Lung microvascular endothelial cell (primary cell): Measurements from ENCODE around the gene PLXNA4. TPM values are rescaled to one million over a fixed set of nuclear protein-coding genes. Genes with fewer than 3 reads are reported as not detected.
"Not testable (repeated sequence)": the region's sequence is repeated elsewhere in the genome, so short reads cannot be mapped to it uniquely, and the experiment has no call there.

ENCODE experiments used
- DNase-seq, 2 donors: peaks; one replicate each; pipeline versions ENCODE4 v3.0.0 to v3.0.0-alpha.2; 2010; ENCODE audit warnings: low read depth in 2 of 2
- total RNA-seq: library from RNA; depleted of rRNA; stranded (reverse); fragments of >200 nt; gene quantifications from 2 replicates; pipeline ENCODE4 v1.2.1, GENCODE V29; 2014

The PLXNA4 gene
- total RNA-seq, 1 donor from 2014 or later = 6.9 TPM

GRCh38 chr7:132181371-132181770 lies 394.9 kb downstream of the PLXNA4 start:
- DNase-seq = no peak

DNA sequence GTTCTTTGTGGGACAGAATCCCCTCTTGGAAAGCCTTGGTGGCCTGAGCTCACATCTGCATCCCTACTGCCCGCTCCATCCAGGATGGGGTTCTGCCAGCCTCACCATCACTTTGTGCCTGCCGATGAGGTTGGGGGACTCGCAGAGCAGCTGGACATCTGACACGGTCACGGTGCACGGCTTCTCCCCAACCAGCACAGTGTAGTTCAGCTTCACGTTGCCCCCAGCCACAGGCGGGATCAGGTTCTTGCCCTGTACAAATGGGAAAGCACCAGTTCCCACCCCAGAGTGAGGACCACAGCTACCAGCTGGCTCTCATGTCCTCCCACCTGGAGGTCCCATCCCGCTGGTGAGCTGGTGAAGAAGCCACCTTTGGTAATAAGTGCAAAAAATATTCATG lies 395.8 kb downstream of the PLXNA4 start:
- no peak for DNase-seq

DNA sequence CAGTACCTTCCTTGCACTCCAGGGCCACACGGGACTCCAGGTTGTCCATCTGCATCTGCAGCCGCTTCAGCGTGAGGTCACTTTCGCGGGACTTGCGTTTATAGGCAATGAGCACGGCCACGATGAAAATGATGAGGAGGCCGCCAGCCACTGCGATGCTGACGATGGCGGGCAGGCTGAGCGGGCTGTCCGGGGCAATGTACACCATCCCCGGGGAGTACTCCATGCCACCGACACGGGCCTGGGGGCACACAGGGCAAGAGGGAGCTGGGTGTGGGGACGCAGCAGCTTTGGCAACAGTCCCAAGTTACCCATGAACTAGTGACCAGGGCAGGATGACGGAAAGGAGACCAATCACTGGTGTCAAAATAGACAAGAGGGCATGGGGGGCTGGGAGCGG lies 396.6 kb downstream of the PLXNA4 start:
- DNase-seq = no peak

DNA sequence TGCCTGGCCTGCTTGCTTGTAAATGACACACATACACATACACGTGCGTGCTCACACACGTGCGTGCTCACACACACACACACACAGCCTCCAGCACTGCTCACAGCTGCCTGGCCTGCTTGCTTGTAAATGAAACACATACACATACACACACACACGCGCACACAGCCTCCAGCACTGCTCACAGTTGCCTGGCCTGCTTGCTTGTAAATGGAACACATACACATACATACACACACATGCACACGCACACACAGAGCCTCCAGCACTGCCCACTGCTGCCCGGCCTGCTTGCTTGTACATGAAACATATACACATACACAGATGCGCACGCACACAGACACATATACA lies 397.2 kb downstream of the PLXNA4 start:
- DNase-seq = no peak

DNA sequence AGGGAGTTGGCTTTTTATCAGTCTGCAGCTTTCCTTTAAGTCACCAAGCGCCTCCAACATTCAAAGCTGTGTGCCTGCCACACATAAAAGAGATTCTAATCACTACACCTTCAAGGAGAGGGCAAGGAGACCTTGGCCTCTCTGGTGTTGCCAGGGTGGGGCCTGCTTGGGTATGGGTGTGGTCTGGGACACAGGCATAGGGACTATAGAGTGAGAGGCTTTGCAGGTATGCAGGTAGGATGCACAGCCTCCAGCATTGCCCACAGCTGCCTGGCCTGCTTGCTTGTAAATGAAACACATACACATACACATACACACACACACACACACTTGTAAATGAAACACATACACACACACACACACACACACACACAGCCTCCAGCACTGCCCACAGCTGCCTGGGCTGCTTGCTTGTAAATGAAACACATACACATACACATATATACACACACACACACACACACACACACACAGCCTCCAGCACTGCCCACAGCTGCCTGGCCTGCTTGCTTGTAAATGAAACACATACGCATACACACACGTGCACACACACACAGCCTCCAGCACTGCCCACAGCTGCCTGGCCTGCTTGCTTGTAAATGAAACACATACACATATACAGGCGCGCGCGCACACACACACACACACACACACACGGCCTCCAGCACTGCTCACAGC lies 397.7 kb downstream of the PLXNA4 start:
- not testable (repeated sequence) for DNase-seq

DNA sequence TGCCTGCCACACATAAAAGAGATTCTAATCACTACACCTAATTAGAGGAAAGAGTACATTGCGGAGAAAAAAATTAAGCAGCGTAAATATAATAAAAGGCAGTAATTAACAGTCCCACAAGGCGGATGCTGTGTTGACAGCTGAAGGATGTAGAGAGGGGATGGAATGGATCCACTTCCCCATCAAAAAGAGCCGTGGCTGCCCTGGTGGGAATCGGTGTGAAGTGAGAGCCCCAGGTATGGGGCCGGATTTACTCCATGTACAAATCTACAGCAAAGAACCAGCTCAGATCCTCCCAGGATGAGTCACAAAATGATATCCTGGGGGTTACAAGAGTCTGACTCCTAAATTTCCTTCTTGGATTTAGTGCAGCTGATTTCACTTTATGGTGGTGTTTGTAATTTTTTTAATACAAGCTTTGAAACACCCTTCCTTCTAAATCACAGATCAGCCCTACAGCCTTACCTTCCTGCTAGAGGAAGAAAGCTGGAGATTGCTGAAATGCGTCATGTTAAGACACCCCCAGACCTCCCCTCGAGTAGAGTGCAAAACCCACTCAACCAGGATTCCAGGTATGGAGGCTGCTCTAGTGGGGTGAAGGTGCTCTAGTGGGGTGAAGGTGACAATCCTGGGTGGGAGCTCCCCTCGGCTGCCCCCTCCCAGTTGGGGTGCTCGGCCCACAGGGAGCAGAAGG lies 398.4 kb downstream of the PLXNA4 start:
- DNase-seq = no peak

DNA sequence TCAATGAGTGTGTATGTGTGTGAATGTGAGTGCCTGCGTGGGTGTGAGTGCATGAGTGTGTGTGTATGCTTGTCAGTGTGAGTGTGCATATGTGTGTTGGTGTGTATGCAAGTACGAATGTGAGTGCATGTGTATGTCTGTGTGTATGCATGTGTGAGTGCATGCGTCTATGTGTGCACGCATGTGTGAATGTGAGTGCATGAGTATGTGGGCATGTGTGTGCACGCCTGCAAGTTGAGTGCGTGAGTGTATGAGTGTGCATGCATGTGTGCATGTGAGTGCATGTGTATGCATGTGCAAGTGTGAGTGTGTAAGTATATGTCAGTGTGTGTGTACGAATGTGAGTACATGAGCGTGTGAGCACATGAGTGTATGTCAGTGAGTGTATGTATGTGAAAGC lies 399.6 kb downstream of the PLXNA4 start:
- no peak for DNase-seq

- DNase-seq = no peak
Observed at GRCh38 chr7:132171130-132171576, 405.1 kb downstream of the PLXNA4 start.

DNA sequence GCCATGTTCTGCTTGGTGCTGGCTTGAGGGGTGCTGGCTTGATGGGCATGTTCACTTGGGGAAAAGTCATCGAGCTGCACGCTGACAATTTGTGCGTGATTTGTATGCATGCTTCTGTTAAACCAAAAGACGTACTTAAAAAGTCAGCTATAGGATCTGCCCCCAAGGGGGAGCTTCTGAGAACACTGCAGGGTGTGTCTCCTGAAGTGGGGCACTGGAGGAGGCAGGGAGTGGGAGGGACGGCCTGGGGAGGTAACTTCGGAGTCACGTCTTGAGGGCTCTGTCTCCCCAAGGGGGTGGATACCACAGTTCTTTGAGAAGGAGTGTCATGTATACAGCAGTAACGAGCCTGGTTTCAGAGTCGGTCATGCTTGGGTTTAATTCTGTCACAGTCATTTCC lies 406.5 kb downstream of the PLXNA4 start:
- no peak for DNase-seq

- DNase-seq = no peak
Observed at GRCh38 chr7:132168239-132168638, 408.0 kb downstream of the PLXNA4 start.

DNA sequence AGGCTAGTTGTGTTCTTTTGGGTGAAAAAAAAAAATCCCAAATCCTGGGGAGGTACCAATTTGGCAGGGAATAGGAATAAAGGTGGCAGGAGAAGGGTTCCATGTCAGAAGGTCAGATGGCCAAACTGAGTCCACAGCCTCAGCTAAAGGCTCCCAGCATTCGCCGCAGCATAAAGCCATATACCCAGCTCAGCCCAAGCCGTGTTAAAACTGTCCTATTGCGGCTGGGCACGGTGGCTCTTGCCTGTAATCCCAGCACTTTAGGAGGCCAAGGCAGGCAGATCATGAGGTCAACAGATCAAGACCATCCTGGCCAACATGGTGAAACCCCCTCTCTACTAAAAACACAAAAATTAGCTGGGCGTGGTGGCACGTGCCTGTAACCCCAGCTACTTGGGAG lies 410.6 kb downstream of the PLXNA4 start:
- not testable (repeated sequence) for DNase-seq

DNA sequence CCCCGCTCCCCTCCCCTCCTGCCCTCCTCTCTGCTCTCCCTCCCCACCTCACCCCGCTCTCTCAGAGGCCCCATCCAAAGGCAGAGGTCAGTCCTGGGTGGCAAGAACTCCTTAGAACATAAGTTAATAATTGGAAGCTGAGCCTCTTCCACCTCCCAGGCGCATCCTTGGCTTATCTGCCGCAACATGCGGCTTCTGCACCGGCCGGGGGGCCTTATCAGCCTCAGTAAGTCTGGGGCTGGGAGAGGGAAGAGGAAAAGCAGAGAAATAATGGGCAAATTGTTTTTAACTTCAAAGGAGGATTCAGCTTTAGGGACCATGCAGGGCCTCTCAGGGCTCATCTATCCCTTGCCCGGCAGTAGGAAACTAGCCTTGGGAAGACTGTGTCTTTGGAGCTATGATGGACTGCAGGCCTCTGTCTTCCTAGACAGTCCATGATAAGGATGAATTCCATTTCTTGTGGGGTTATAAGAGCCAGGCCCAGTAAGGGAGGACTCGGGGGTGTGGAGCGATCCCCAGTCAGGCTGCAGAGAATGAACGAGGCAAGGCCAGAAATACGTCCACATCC lies 411.6 kb downstream of the PLXNA4 start:
- DNase-seq = no peak

DNA sequence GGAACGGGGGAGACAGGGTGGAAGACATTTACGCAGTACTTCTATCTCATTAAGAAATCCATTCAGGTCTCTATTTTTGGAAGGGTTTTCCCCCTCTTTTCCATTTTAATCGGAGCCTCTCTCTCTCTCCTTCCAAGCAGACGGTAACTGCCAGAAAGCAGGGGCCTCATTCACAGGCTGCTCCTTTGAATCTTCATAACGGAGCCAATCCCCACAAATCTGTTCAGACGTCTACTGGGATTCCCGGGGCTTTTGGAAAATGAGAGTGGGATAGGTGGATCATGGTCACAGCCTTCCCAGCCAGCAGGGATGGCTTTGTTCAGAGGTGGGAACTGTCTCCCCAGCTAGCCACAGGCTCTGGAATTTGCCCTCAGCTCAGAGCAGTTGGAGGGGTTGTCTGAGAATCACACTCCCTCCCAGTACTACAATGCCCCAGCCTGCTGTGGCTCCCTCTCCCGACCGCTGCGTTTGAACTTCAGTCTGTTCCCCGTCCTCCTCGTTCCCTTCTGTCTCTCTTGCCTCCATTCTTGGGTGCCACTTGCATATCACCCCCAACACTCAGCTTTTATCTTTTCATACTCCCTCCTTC lies 413.6 kb downstream of the PLXNA4 start:
- no peak for DNase-seq

- DNase-seq = no peak
Observed at GRCh38 chr7:132161976-132162375, 414.3 kb downstream of the PLXNA4 start.

DNA sequence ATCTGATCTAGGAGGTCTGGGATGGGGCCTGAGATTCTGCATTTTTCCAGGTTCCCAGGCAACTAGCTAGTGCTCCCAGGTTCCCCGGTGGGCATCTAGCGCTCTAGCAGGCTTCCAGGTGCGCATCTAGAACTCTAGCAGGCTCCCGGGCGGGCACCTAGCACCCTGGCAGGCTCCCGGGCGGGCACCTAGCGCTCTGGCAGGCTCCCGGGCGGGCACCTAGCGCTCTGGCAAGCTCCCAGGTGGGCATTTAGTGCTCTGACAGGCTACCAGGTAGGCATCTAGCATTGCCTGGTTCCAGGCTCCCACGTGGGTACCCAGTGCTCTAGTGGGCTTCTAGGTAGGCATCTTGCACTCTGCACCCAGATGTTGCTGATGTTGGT lies 414.7 kb downstream of the PLXNA4 start:
- no peak for DNase-seq

- peak in 1 of 2 donors; percentile 21 for DNase-seq
Observed at GRCh38 chr7:132160611-132161532, 415.4 kb downstream of the PLXNA4 start.

DNA sequence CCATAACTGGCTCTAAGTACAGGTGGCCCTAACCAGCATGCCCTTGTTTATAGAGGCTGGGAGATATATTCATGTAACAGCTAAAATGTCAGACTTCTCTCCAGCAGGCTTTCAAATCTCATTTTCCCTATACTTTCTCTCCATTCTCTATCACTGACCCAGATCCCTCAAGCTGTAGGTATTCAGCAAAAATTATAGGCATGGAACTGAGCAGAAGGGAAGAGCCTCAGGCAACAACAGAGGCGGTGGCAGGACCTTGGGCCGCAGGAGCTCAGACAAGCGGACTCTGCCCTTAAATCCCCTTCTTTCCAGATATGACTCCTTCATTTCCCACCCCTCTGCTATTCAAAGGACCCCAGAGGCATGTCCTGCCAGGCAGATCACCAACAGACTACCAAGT lies 417.4 kb downstream of the PLXNA4 start:
- no peak for DNase-seq

GRCh38 chr7:132158166-132158565 lies 418.1 kb downstream of the PLXNA4 start:
- DNase-seq = no peak

DNA sequence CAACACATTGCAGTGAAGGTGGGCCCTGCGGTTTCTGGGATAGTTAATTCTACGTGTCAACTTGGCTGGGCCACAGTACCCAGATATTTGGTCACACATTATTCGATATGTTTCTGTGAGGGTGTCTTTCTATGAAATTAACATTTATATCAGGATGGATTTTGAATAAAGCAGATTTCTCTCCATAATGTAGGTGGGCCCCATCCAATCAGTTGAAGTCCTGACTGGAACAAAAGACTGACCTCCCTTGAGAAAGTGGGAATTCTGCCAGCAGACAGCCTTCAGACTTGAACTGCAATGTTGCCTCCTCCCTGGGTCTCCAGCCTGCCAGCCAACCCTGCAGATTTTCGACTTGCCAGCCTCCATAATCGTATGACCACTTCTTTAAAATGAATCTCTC lies 420.6 kb downstream of the PLXNA4 start:
- DNase-seq = no peak

DNA sequence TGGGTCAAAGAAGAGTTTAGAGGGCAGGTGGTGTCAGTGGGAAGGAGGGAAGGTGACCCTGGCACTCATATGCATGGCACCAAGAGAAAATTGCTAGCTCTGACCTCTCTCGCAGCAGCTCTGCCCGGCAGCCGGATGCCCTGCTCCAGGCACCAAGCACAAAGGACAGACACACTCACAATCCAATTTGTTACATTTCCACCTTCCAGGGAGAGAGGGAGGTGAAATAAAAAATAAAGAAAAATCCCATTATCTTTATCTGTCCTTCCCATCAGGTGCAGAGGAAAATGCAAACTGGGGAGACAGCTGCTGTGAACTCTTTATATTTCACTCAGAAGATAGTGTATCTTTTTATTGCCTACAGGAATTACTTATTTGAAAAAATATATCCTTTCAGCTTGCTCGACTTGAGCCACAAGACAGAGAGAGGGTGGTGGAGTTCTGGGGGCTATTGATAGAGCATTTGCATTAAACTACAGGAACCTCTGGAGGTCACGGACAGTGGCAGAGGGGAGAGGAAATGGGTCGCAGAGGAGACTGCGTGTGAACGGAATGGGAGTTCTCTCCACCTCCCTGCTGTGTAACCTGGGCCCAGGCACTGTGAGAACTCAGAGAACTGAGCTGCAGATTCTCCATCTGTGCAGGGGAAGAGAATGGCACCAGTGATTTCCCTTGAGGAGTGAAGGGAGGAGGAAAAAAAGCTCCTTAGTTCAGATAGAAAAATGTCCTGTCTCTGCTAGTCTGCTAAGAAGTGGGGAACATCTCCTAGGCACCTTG lies 421.4 kb downstream of the PLXNA4 start:
- DNase-seq = no peak

DNA sequence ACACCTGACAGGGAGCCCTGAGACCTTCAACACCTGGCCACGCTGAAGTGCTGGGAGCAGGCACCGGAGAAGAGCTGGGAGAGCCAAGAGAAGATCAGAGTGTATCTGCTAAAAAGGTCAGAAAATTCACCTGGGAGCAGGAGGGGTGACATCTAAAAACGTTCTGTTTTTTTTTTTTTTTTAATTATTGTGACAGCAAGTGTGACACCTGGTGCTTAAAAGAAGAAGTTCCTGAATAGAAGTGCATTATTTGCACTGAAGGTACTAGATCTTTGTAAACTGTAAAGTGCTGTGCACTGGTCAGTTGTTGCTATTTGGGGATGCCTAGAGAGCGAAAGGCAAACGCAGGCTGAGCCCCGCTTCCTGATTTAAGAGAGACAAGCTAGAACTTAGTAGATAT lies 422.0 kb downstream of the PLXNA4 start:
- no peak for DNase-seq
